ENCODE results near the gene CUL4A. TPM values are rescaled to one million over a fixed set of nuclear protein-coding genes. Genes with fewer than 3 reads are reported as not detected.
"Not testable (repeated sequence)": the region's sequence is repeated elsewhere in the genome, so short reads cannot be mapped to it uniquely, and the experiment has no call there.

The CUL4A gene
- total and polyA plus RNA-seq, 9 of the 15 experiments (the other 6 are each of a cell fraction or from before 2014, with no cell fraction given) = 21.1 to 92.0 (median 63.2) TPM

GRCh38 chr13:113260996-113261395 lies 51.6 kb downstream of the CUL4A start:
- Histone ChIP-seq H3K79me2 (ENCODE audit: control insufficient read depth, insufficient read depth, low read length) (no peaks in the 10 kb centered on the region), H3K4me3 (no peak overlapping the region), H2AFZ (ENCODE audit: low read depth, low read length) (no peak overlapping the region), H3K4me1 (replicated peaks in 1 of 2; ENCODE audit: control insufficient read depth in 2 of 2, insufficient read depth in 2 of 2, low read length in 2 of 2) (no peaks in the 10 kb centered on the region), H3K4me2 (ENCODE audit: insufficient read depth, low read length) (no peak overlapping the region), H3K27ac (ENCODE audit: extremely low read depth, low read depth, low read length) (no peak overlapping the region), H4K20me1 (replicated peaks; ENCODE audit: control insufficient read depth, insufficient read depth, low read length) (no peaks in the 10 kb centered on the region), H3K36me3 (ENCODE audit: control insufficient read depth, insufficient read depth, low read length) (peaks cover 70% of the 10 kb centered on the region), H3K9ac (ENCODE audit: insufficient read depth in 1 of 2, low read depth in 2 of 2, low read length in 2 of 2) (no peak overlapping the region), H3K27me3 (ENCODE audit: control insufficient read depth in 2 of 2, insufficient read depth in 2 of 2, low read length in 2 of 2) (no peaks in the 10 kb centered on the region), H3K9me3 (replicated peaks; ENCODE audit: control insufficient read depth, insufficient read depth, low read depth, low read length) (no peaks in the 10 kb centered on the region), H3K9me1 (ENCODE audit: control insufficient read depth, insufficient read depth, low read length) (no peaks in the 10 kb centered on the region)
- BruUV-seq (replicated peaks) = no TSS peak
- DNase-seq (ENCODE audit: extremely low read depth in 1 of 4, low spot score in 3 of 4) = no peak
- ChIA-PET POLR2A (no interaction called here), CTCF (ENCODE audit: low intra/inter-chr PET ratio) (no interaction called here)
- in situ Hi-C loops (cut with MboI) (no loop called here), intact Hi-C loops (cut with micrococcal nuclease) (no loop called here)
- no peak for FAIRE-seq
- WGBS (ENCODE audit: insufficient coverage, low coverage, missing lambda C conversion rate) = 76% methylated on average over 13 of the region's 13 CpGs
- no peak for TF ChIP-seq ILF3 (IDR thresholded peaks at IDR 0.05; ENCODE audit: borderline replicate concordance)
- TF ChIP-seq EZH2 (IDR thresholded peaks at IDR 0.05; ENCODE audit: borderline replicate concordance, low read depth, low read length) = no peak
- TF ChIP-seq CHD4 (IDR thresholded peaks at IDR 0.05; ENCODE audit: insufficient read depth, insufficient replicate concordance, low read depth, low read length, poor library complexity, severe bottlenecking) = no peak
- no peak for TF ChIP-seq LARP7 (IDR thresholded peaks at IDR 0.05)
- no peak for TF ChIP-seq CBX8 (IDR thresholded peaks at IDR 0.05; ENCODE audit: borderline replicate concordance, extremely low read depth, low read depth, low read length, poor library complexity, severe bottlenecking)
- no peak for TF ChIP-seq ZNF282 (CRISPR knock-in tag; IDR thresholded peaks at IDR 0.05)
- no peak for TF ChIP-seq NR2C1 (IDR thresholded peaks at IDR 0.05)
- no peak for TF ChIP-seq NR2C1 (tag; IDR thresholded peaks at IDR 0.05)
- TF ChIP-seq ZNF639 (CRISPR knock-in tag; conservative IDR thresholded peaks at IDR 0.05 in 1 of 2, IDR thresholded peaks at IDR 0.05 in 1 of 2) = no peak
- TF ChIP-seq IRF2 (CRISPR knock-in tag; IDR thresholded peaks at IDR 0.05) = no peak
- ATAC-seq = no peak

- peaks cover 56% of the 10 kb centered on the region for H3K36me3 ChIP-seq (ENCODE audit: control insufficient read depth, insufficient read depth, low read length)
- POLR2A ChIA-PET; H3K4me2 ChIP-seq (ENCODE audit: insufficient read depth, low read length); FAIRE-seq; H3K79me2 ChIP-seq (ENCODE audit: control insufficient read depth, insufficient read depth, low read length); H4K20me1 ChIP-seq (replicated peaks; ENCODE audit: control insufficient read depth, insufficient read depth, low read length); BruUV-seq (replicated peaks); H3K27ac ChIP-seq (ENCODE audit: extremely low read depth, low read depth, low read length); H3K9ac ChIP-seq (ENCODE audit: insufficient read depth in 1 of 2, low read depth in 2 of 2, low read length in 2 of 2); H3K4me3 ChIP-seq; DNase-seq (ENCODE audit: extremely low read depth in 1 of 4, low spot score in 3 of 4); ATAC-seq; intact Hi-C loops (cut with micrococcal nuclease); H3K9me1 ChIP-seq (ENCODE audit: control insufficient read depth, insufficient read depth, low read length); CTCF ChIA-PET (ENCODE audit: low intra/inter-chr PET ratio); H3K9me3 ChIP-seq (replicated peaks; ENCODE audit: control insufficient read depth, insufficient read depth, low read depth, low read length); in situ Hi-C loops (cut with MboI); H3K4me1 ChIP-seq (replicated peaks in 1 of 2; ENCODE audit: control insufficient read depth in 2 of 2, insufficient read depth in 2 of 2, low read length in 2 of 2); H2AFZ ChIP-seq (ENCODE audit: low read depth, low read length); H3K27me3 ChIP-seq (ENCODE audit: control insufficient read depth in 2 of 2, insufficient read depth in 2 of 2, low read length in 2 of 2): not testable (repeated sequence)
- WGBS (ENCODE audit: insufficient coverage, low coverage, missing lambda C conversion rate) = 90% methylated on average over 10 of the region's 14 CpGs
Measured at GRCh38 chr13:113263016-113263415, 53.6 kb downstream of the CUL4A start.

Measured in K562 (cell line).